ENCODE data around the gene SDK1. TPM values are rescaled to one million over a fixed set of nuclear protein-coding genes. Genes with fewer than 3 reads are reported as not detected.

SDK1 gene
- total RNA-seq, 4 donors from 2014 or later: 2.5 to 12.9 (median 6.1) TPM

DNA sequence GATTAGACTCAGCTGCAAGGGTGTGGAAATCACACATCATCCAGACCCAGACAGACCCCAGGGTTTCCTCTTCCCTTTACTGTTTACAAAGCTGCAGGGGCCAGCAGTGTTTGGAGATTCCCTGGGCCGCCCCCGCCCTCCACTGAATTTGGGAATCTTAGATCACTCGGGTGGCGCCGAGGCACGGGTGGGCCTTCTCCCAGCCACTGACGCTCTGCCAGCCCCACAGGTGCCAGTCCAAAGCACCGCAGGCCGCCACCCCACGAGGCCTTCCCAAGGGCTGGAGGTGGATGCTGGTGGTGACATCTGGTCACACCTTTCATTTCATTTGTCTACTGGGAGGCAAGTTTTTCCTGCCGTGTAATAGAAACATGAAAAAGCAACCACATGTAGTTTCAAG is 941.7 kb downstream of the SDK1 start:
- Histone ChIP-seq H3K4me3 (no peak overlapping the region), H3K27me3 (no peaks in the 10 kb centered on the region), H3K27ac (no peak overlapping the region), H3K36me3 (peaks cover 4% of the 10 kb centered on the region), H3K9me3 (no peaks in the 10 kb centered on the region), H3K4me1 (no peaks in the 10 kb centered on the region)
- TF ChIP-seq POLR2AphosphoS5 (IDR thresholded peaks at IDR 0.05): no peak
- no peak for DNase-seq (ENCODE audit: low spot score in 2 of 2)
- WGBS: 72% methylated on average over 5 of the region's 11 CpGs

- Histone ChIP-seq H3K36me3 (peaks cover 4% of the 10 kb centered on the region), H3K4me1 (no peaks in the 10 kb centered on the region), H3K27ac (no peak overlapping the region), H3K4me3 (no peak overlapping the region), H3K9me3 (no peaks in the 10 kb centered on the region), H3K27me3 (no peaks in the 10 kb centered on the region)
- WGBS: 97% methylated on average over 4 of the region's 4 CpGs
- no peak for DNase-seq (ENCODE audit: low spot score in 2 of 2)
- TF ChIP-seq POLR2AphosphoS5 (IDR thresholded peaks at IDR 0.05): no peak
- no peak for TF ChIP-seq POLR2A (IDR thresholded peaks at IDR 0.05)
- TF ChIP-seq EP300 (IDR thresholded peaks at IDR 0.05): no peak
- TF ChIP-seq, protein P1, sequence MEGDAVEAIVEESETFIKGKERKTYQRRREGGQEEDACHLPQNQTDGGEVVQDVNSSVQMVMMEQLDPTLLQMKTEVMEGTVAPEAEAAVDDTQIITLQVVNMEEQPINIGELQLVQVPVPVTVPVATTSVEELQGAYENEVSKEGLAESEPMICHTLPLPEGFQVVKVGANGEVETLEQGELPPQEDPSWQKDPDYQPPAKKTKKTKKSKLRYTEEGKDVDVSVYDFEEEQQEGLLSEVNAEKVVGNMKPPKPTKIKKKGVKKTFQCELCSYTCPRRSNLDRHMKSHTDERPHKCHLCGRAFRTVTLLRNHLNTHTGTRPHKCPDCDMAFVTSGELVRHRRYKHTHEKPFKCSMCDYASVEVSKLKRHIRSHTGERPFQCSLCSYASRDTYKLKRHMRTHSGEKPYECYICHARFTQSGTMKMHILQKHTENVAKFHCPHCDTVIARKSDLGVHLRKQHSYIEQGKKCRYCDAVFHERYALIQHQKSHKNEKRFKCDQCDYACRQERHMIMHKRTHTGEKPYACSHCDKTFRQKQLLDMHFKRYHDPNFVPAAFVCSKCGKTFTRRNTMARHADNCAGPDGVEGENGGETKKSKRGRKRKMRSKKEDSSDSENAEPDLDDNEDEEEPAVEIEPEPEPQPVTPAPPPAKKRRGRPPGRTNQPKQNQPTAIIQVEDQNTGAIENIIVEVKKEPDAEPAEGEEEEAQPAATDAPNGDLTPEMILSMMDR (IDR thresholded peaks at IDR 0.05): no peak
Measured at GRCh38 chr7:4244041-4244440, 943.0 kb downstream of the SDK1 start.

DNA sequence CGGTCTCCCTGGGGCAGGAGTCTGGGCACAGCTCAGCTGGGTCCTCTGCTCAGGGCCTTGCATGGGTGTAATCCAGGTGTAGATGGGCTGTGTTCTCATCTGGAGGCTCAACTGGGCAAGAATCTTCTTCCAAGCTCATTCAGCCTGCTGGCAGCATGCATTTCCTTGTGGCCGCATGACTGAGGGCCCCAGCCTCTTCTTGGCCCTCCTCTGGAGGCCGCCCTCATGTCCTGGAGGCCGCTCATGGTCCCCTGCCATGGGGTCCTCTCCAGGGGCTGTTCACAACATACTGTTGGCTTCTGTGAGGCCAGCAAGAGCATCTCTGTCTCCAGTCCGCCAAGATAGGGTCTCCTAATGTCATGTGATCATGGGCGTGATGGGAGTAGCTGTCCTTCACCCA is 943.6 kb downstream of the SDK1 start:
- Histone ChIP-seq H3K4me3 (no peak overlapping the region), H3K27ac (no peak overlapping the region), H3K27me3 (no peaks in the 10 kb centered on the region), H3K4me1 (no peaks in the 10 kb centered on the region), H3K9me3 (no peaks in the 10 kb centered on the region), H3K36me3 (peaks cover 4% of the 10 kb centered on the region)
- WGBS: 100% methylated on average over 3 of the region's 6 CpGs
- TF ChIP-seq POLR2AphosphoS5 (IDR thresholded peaks at IDR 0.05) (no peak), EP300 (IDR thresholded peaks at IDR 0.05) (no peak), POLR2A (IDR thresholded peaks at IDR 0.05) (no peak)
- TF ChIP-seq, protein P1 (IDR thresholded peaks at IDR 0.05): no peak
- DNase-seq (ENCODE audit: low spot score in 2 of 2): no peak

GRCh38 chr7:4245135-4245865 is 944.2 kb downstream of the SDK1 start:
- Histone ChIP-seq H3K27me3 (no peaks in the 10 kb centered on the region), H3K27ac (no peak overlapping the region), H3K4me3 (no peak overlapping the region), H3K9me3 (no peaks in the 10 kb centered on the region), H3K4me1 (no peaks in the 10 kb centered on the region), H3K36me3 (peaks cover 4% of the 10 kb centered on the region)
- 100% methylated on average over 5 of the region's 19 CpGs for WGBS
- TF ChIP-seq EP300 (IDR thresholded peaks at IDR 0.05) (no peak), POLR2A (IDR thresholded peaks at IDR 0.05) (no peak), POLR2AphosphoS5 (IDR thresholded peaks at IDR 0.05) (no peak)
- TF ChIP-seq, protein P1 (IDR thresholded peaks at IDR 0.05): no peak
- DNase-seq (ENCODE audit: low spot score in 2 of 2): no peak

- Histone ChIP-seq H3K36me3 (peaks cover 4% of the 10 kb centered on the region), H3K27ac (no peak overlapping the region), H3K4me1 (no peaks in the 10 kb centered on the region), H3K27me3 (no peaks in the 10 kb centered on the region), H3K4me3 (no peak overlapping the region), H3K9me3 (peaks cover under 1% of the 10 kb centered on the region)
- 78% methylated on average over 7 of the region's 12 CpGs for WGBS
- no peak for DNase-seq (ENCODE audit: low spot score in 2 of 2)
- TF ChIP-seq POLR2AphosphoS5 (IDR thresholded peaks at IDR 0.05) (no peak), EP300 (IDR thresholded peaks at IDR 0.05) (no peak), POLR2A (IDR thresholded peaks at IDR 0.05) (no peak)
- TF ChIP-seq, protein P1 (IDR thresholded peaks at IDR 0.05): no peak
Measured at GRCh38 chr7:4245866-4246470, 944.9 kb downstream of the SDK1 start.
